Dermis microvascular lymphatic vessel endothelial cell (primary cell): ENCODE results near the gene RNF41. TPM values are rescaled to one million over a fixed set of nuclear protein-coding genes. Genes with fewer than 3 reads are reported as not detected.

Experiments
- DNase-seq, 2 donors: peaks; one replicate each; pipeline versions ENCODE4 v3.0.0 to v3.0.0-alpha.2; 2010; ENCODE audit warnings: low read depth in 2 of 2
- total RNA-seq: library from RNA; depleted of rRNA; stranded (reverse); fragments of >200 nt; gene quantifications from 2 replicates; pipeline ENCODE4 v1.2.1, GENCODE V29; 2014

Gene RNF41
- total RNA-seq, 1 donor from 2014 or later = 61.4 TPM

GRCh38 chr12:56154246-56154771, 67.4 kb downstream of the RNF41 start:
- DNase-seq = no peak

GRCh38 chr12:56153678-56154065, 68.0 kb downstream of the RNF41 start:
- DNase-seq = no peak

- no peak for DNase-seq
Measured at GRCh38 chr12:56152756-56153677, 68.7 kb downstream of the RNF41 start.

Other genes with a start within 250 kb of the RNF41 start
- gene RAB5B, start 247.8 kb downstream of the RNF41 start, total RNA-seq = 37.2 and 46.9 TPM in 2 replicates
- 9.0 and 11.1 TPM in 2 replicates for gene SUOX, start 224.6 kb downstream of the RNF41 start, total RNA-seq
- 0.13 and 0.38 TPM in 2 replicates for gene IKZF4, start 200.9 kb downstream of the RNF41 start, total RNA-seq
- 90.9 and 107 TPM in 2 replicates for gene RPS26, start 180.0 kb downstream of the RNF41 start, total RNA-seq
- 0.25 and 0.26 TPM in 2 replicates for gene ERBB3, start 141.8 kb downstream of the RNF41 start, total RNA-seq
- 91.8 and 130 TPM in 2 replicates for gene PA2G4, start 117.4 kb downstream of the RNF41 start, total RNA-seq
- gene RPL41, start 105.3 kb downstream of the RNF41 start, total RNA-seq = 2,319 and 2,425 TPM in 2 replicates
- gene ZC3H10, start 103.7 kb downstream of the RNF41 start, total RNA-seq = 2.7 and 3.3 TPM in 2 replicates
- 320 and 356 TPM in 2 replicates for gene ESYT1, start 93.7 kb downstream of the RNF41 start, total RNA-seq
- gene MYL6B, start 69.3 kb downstream of the RNF41 start, total RNA-seq = 60.3 and 87.9 TPM in 2 replicates
- 2,234 and 2,594 TPM in 2 replicates for gene MYL6, start 63.6 kb downstream of the RNF41 start, total RNA-seq
- gene SMARCC2, start 32.4 kb downstream of the RNF41 start, total RNA-seq = 32.6 and 43.2 TPM in 2 replicates
- gene NABP2, start 2.4 kb upstream of the RNF41 start, total RNA-seq = 21.6 and 22.5 TPM in 2 replicates
- not detected in 2 replicates for gene SLC39A5, start 8.1 kb upstream of the RNF41 start, total RNA-seq
- 10.1 and 17.1 TPM in 2 replicates for gene ANKRD52, start 36.5 kb upstream of the RNF41 start, total RNA-seq
- 6.0 and 10.0 TPM in 2 replicates for gene COQ10A, start 45.0 kb upstream of the RNF41 start, total RNA-seq
- gene CS, start 78.4 kb upstream of the RNF41 start, total RNA-seq = 119 and 132 TPM in 2 replicates
- gene CNPY2, start 94.1 kb upstream of the RNF41 start, total RNA-seq = 61.0 and 73.5 TPM in 2 replicates
- 6.7 and 9.6 TPM in 2 replicates for gene PAN2, start 112.1 kb upstream of the RNF41 start, total RNA-seq
- gene IL23A, start 117.0 kb upstream of the RNF41 start, total RNA-seq = 0.13 TPM in 1 of 2 replicates, not detected in the other
- gene STAT2, start 138.2 kb upstream of the RNF41 start, total RNA-seq = 44.3 and 63.1 TPM in 2 replicates
- gene APOF, start 140.9 kb upstream of the RNF41 start, total RNA-seq = not detected in 2 replicates
- 10.5 and 11.7 TPM in 2 replicates for gene TIMELESS, start 227.5 kb upstream of the RNF41 start, total RNA-seq
- 0.26 and 0.51 TPM in 2 replicates for gene MIP, start 232.7 kb upstream of the RNF41 start, total RNA-seq
- 1.4 and 2.1 TPM in 2 replicates for gene SPRYD4, start 246.7 kb upstream of the RNF41 start, total RNA-seq